NCI-H510A (cell line): ENCODE measurements around the gene CHRNB2.

Experiments
- DNase-seq: peaks from one replicate; lab custom pipeline; 2025; lab: John Stamatoyannopoulos, UW

Gene CHRNB2

GRCh38 chr1:154553056-154554030, 14.2 kb upstream of the CHRNB2 start:
- DNase-seq: no peak

- no peak for DNase-seq
Measured at GRCh38 chr1:154556422-154556821, 11.2 kb upstream of the CHRNB2 start.

- DNase-seq: no peak
Measured at GRCh38 chr1:154557248-154557938, 10.2 kb upstream of the CHRNB2 start.

GRCh38 chr1:154557939-154558719, 9.4 kb upstream of the CHRNB2 start, which contains the start of gene UBE2Q1:
UBE2Q1 (minus strand) TSS chr1:154558662; CDS start chr1:154558553, 109 bp downstream.
- DNase-seq: no peak

- DNase-seq: peak; percentile 97
Measured at GRCh38 chr1:154558720-154559465, 8.7 kb upstream of the CHRNB2 start.

- peak; percentile 76 for DNase-seq
Measured at GRCh38 chr1:154559466-154560044, 8.0 kb upstream of the CHRNB2 start.

- DNase-seq: no peak
Measured at GRCh38 chr1:154565876-154566275, 1.7 kb upstream of the CHRNB2 start.

GRCh38 chr1:154568157-154568815, 708 bp downstream of the CHRNB2 start:
- DNase-seq: no peak

- DNase-seq: no peak
Measured at GRCh38 chr1:154571244-154571963, 3.8 kb downstream of the CHRNB2 start.

GRCh38 chr1:154571964-154572288, 4.3 kb downstream of the CHRNB2 start:
- no peak for DNase-seq

GRCh38 chr1:154572468-154573167, 5.0 kb downstream of the CHRNB2 start:
- DNase-seq: no peak

GRCh38 chr1:154573168-154573510, 5.6 kb downstream of the CHRNB2 start:
- no peak for DNase-seq

GRCh38 chr1:154574716-154575115, 7.1 kb downstream of the CHRNB2 start:
- DNase-seq: peak; percentile 60

- DNase-seq: no peak
Measured at GRCh38 chr1:154575147-154575927, 7.8 kb downstream of the CHRNB2 start.

- no peak for DNase-seq
Measured at GRCh38 chr1:154575951-154576566, 8.5 kb downstream of the CHRNB2 start.

GRCh38 chr1:154577346-154578057, 9.9 kb downstream of the CHRNB2 start:
- no peak for DNase-seq

GRCh38 chr1:154578058-154578418, 10.5 kb downstream of the CHRNB2 start:
- no peak for DNase-seq

- DNase-seq: no peak
Measured at GRCh38 chr1:154579374-154579773, 11.8 kb downstream of the CHRNB2 start.
